H1 (cell line): ENCODE data around the gene TCF4. TPM values are rescaled to one million over a fixed set of nuclear protein-coding genes. Genes with fewer than 3 reads are reported as not detected.

ENCODE experiments used
- CTCF ChIA-PET: fragments of 300-600 bp; sonication (Branson Sonifier 250); formaldehyde crosslinking; loops from one replicate; lab custom pipeline; 2021; ENCODE audit not compliant: partially characterized antibody; lab: Charles Lee
- POLR2A ChIA-PET: fragments of 300-600 bp; sonication (Branson Sonifier 250); formaldehyde crosslinking; loops from one replicate; lab custom pipeline; 2021; ENCODE audit warnings: inconsistent platforms; ENCODE audit not compliant: partially characterized antibody; lab: Charles Lee
- DNase-seq, 2 experiments: peaks; one replicate each; pipeline versions ENCODE4 v3.0.0 to v3.0.0-alpha.2; 2010 to 2022; ENCODE audit warnings: low spot score in 2 of 2, low read depth in 1 of 2, mixed read lengths in 1 of 2
- FAIRE-seq: peaks from 2 replicates; lab custom pipeline; 2011; peaks lifted over from hg19 to GRCh38; lab: Jason Lieb, UNC
- H2AFZ ChIP-seq: 2 replicates; pipeline ENCODE4 v1.8.1; 2012; ENCODE audit warnings: low read length, inconsistent platforms
- H2AK5ac ChIP-seq: 2 replicates; pipeline ENCODE4 v1.6.1; 2013; ENCODE audit warnings: low read depth, low read length
- H2BK120ac ChIP-seq: replicated peaks from 2 replicates; pipeline ENCODE3; 2013; ENCODE audit warnings: low read depth, low read length, inconsistent platforms
- H2BK12ac ChIP-seq: 2 replicates; pipeline ENCODE4 v1.6.1; 2013; ENCODE audit warnings: low read depth, low read length
- H2BK15ac ChIP-seq: 2 replicates; pipeline ENCODE4 v1.6.1; 2013; ENCODE audit warnings: low read length
- H2BK20ac ChIP-seq: 2 replicates; pipeline ENCODE4 v1.6.1; 2013; ENCODE audit warnings: low read length
- H2BK5ac ChIP-seq: 2 replicates; pipeline ENCODE4 v1.6.1; 2013; ENCODE audit warnings: low read depth, low read length
- H3K14ac ChIP-seq: 2 replicates; pipeline ENCODE4 v1.6.1; 2013; ENCODE audit warnings: inconsistent platforms; ENCODE audit not compliant: insufficient read length
- H3K18ac ChIP-seq: 2 replicates; pipeline ENCODE4 v1.6.1; 2013; ENCODE audit warnings: low read length; ENCODE audit errors: extremely low read depth
- H3K23ac ChIP-seq: 2 replicates; pipeline ENCODE4 v1.6.1; 2013; ENCODE audit warnings: inconsistent platforms; ENCODE audit not compliant: insufficient read length
- H3K23me2 ChIP-seq: 2 replicates; pipeline ENCODE4 v1.6.1; 2013; ENCODE audit warnings: low read depth, low read length
- H3K27ac ChIP-seq: 2 replicates; pipeline ENCODE4 v1.6.1; 2011; ENCODE audit warnings: low read depth, low read length, inconsistent platforms
- H3K27me3 ChIP-seq, 4 experiments: replicated peaks in 1 of 4; 1 replicate in 1 of 4; 2 replicates in 3 of 4; pipeline versions ENCODE4 v1.6.1 to v1.8.1; 2011 to 2013; ENCODE audit warnings: low read length in 3 of 4, mild to moderate bottlenecking in 3 of 4, inconsistent platforms in 2 of 4, mixed read lengths in 2 of 4, moderate library complexity in 1 of 4; ENCODE audit not compliant: control insufficient read depth in 3 of 4, insufficient read depth in 3 of 4; ENCODE audit errors: extremely low read depth in 1 of 4
- H3K36me3 ChIP-seq, 4 experiments: 2 replicates each; pipeline versions ENCODE4 v1.6.1 to v1.8.1; 2011 to 2013; ENCODE audit warnings: mild to moderate bottlenecking in 4 of 4, low read length in 3 of 4, moderate library complexity in 2 of 4, control low read depth in 1 of 4, inconsistent platforms in 1 of 4; ENCODE audit not compliant: insufficient read depth in 4 of 4, control insufficient read depth in 2 of 4
- H3K4ac ChIP-seq: replicated peaks from 2 replicates; pipeline ENCODE3; 2013; ENCODE audit warnings: low read length, low read depth, mixed read lengths, inconsistent platforms; ENCODE audit not compliant: insufficient read length
- H3K4me1 ChIP-seq, 4 experiments: replicated peaks in 1 of 4; 1 replicate in 1 of 4; 2 replicates in 3 of 4; pipeline versions ENCODE4 v1.6.1 to v1.8.1; 2011 to 2013; ENCODE audit warnings: low read length in 3 of 4, inconsistent platforms in 2 of 4, mixed read lengths in 1 of 4; ENCODE audit not compliant: insufficient read depth in 4 of 4, control insufficient read depth in 3 of 4
- H3K4me2 ChIP-seq, 2 experiments: 2 replicates each; pipeline versions ENCODE4 v1.6.1 to v1.8.1; 2011 to 2013; ENCODE audit warnings: low read depth in 2 of 2, low read length in 2 of 2, control low read depth in 1 of 2, inconsistent platforms in 1 of 2, mild to moderate bottlenecking in 1 of 2; ENCODE audit not compliant: insufficient read depth in 1 of 2
- H3K4me3 ChIP-seq, 4 experiments: fragments of 200-600, 300-600 bp in 1 of 4; sonication (generic), shearing (Covaris generic), sonication (Bioruptor Twin) in 1 of 4; 2 replicates each; pipeline versions ENCODE4 v1.5.1 to v1.8.1; 2011 to 2016; ENCODE audit warnings: low read length in 4 of 4, low read depth in 3 of 4, control low read depth in 2 of 4, inconsistent platforms in 2 of 4, mild to moderate bottlenecking in 2 of 4, mixed read lengths in 1 of 4, moderate library complexity in 1 of 4; ENCODE audit not compliant: insufficient read depth in 2 of 4; ENCODE audit errors: extremely low read depth in 1 of 4
- H3K56ac ChIP-seq: replicated peaks from 2 replicates; pipeline ENCODE3; 2013; ENCODE audit warnings: low read depth, mild to moderate bottlenecking, mixed read lengths, low read length, inconsistent platforms; ENCODE audit not compliant: insufficient read length
- H3K79me1 ChIP-seq: 2 replicates; pipeline ENCODE4 v1.6.1; 2013; ENCODE audit warnings: low read depth, low read length, control low read depth
- H3K79me2 ChIP-seq, 2 experiments: 2 replicates each; pipeline versions ENCODE4 v1.6.1 to v1.8.1; 2012 to 2013; ENCODE audit warnings: low read length in 2 of 2, mild to moderate bottlenecking in 2 of 2, inconsistent platforms in 1 of 2; ENCODE audit not compliant: insufficient read depth in 2 of 2, control insufficient read depth in 1 of 2
- H3K9ac ChIP-seq, 4 experiments: replicated peaks in 1 of 4; 1 replicate in 1 of 4; 2 replicates in 3 of 4; pipeline versions ENCODE4 v1.6.1 to v1.8.1; 2011 to 2013; ENCODE audit warnings: low read depth in 3 of 4, low read length in 3 of 4, control low read depth in 2 of 4, mild to moderate bottlenecking in 2 of 4, moderate library complexity in 2 of 4, inconsistent platforms in 1 of 4; ENCODE audit errors: extremely low read depth in 1 of 4
- H3K9me3 ChIP-seq, 2 experiments: 2 replicates each; pipeline versions ENCODE4 v1.6.1 to v1.8.1; 2012 to 2013; ENCODE audit warnings: mild to moderate bottlenecking in 2 of 2, moderate library complexity in 2 of 2, control low read depth in 1 of 2, inconsistent platforms in 1 of 2, low read depth in 1 of 2, low read length in 1 of 2, mixed read lengths in 1 of 2; ENCODE audit not compliant: insufficient read depth in 2 of 2
- H4K20me1 ChIP-seq, 2 experiments: replicated peaks in 1 of 2; 2 replicates each; pipeline versions ENCODE3 to v1.8.1; 2011 to 2013; ENCODE audit warnings: inconsistent platforms in 2 of 2, low read length in 2 of 2, mild to moderate bottlenecking in 1 of 2; ENCODE audit not compliant: insufficient read depth in 2 of 2, control insufficient read depth in 1 of 2
- H4K5ac ChIP-seq: 2 replicates; pipeline ENCODE4 v1.6.1; 2013; ENCODE audit warnings: low read length, low read depth, mixed read lengths, inconsistent platforms; ENCODE audit not compliant: insufficient read length
- H4K8ac ChIP-seq: 2 replicates; pipeline ENCODE4 v1.8.0; 2013; ENCODE audit warnings: mild to moderate bottlenecking, moderate library complexity, low read length, inconsistent platforms; ENCODE audit not compliant: insufficient read depth; ENCODE audit errors: extremely low read depth
- H4K91ac ChIP-seq: replicated peaks from 2 replicates; pipeline ENCODE3; 2013; ENCODE audit warnings: low read length, mixed read lengths, inconsistent platforms; ENCODE audit not compliant: insufficient read length
- HDAC2 ChIP-seq, 2 experiments: fragments of 300-600 bp in 1 of 2; sonication (generic) in 1 of 2; IDR thresholded peaks; 2 replicates each; pipeline ENCODE4 v1.6.1; 2011 to 2012; ENCODE audit warnings: low read depth in 2 of 2, low read length in 2 of 2, mild to moderate bottlenecking in 2 of 2, moderate library complexity in 2 of 2, borderline replicate concordance in 1 of 2, inconsistent platforms in 1 of 2
- HDAC6 ChIP-seq: IDR thresholded peaks from one replicate; pipeline ENCODE4 v1.7.1; 2012; ENCODE audit warnings: low read depth, mild to moderate bottlenecking, inconsistent platforms, low read length, moderate library complexity
- JUN ChIP-seq: IDR thresholded peaks from 2 replicates; pipeline ENCODE4 v1.6.1; 2011; ENCODE audit warnings: low read depth, mild to moderate bottlenecking, improper control_type of control experiment, low read length
- whole genome bisulfite sequencing, 2 experiments: shearing (Covaris generic) in 1 of 2; methylation state at CpG; one replicate each; pipeline versions ENCODE4 v1.1.6 to v1.1.7; 2013 to 2015; ENCODE audit warnings: low lambda C conversion rate in 2 of 2, mixed read lengths in 2 of 2, inconsistent platforms in 1 of 2, low coverage in 1 of 2, missing lambda C conversion rate in 1 of 2; ENCODE audit not compliant: insufficient replicate concordance in 2 of 2, insufficient coverage in 1 of 2, insufficient read length in 1 of 2; ENCODE audit errors: extremely low coverage in 1 of 2, missing lambda C conversion rate in 1 of 2; 5-methylcytosine and 5-hydroxymethylcytosine counted together
- polyA plus RNA-seq, 7 experiments: library from polyadenylated mRNA; depleted of rRNA in 3 of 7; stranded (reverse) in 5 of 7; unstranded in 2 of 7; fragments of >200 nt in 5 of 7; fragments of 200-250 nt in 2 of 7; gene quantifications; 1 replicate in 5 of 7; 2 replicates in 1 of 7; 4 replicates in 1 of 7; pipeline versions ENCODE4 v1.2.1 to v1.2.3, GENCODE V29; 2011 to 2013; ENCODE audit warnings: missing spikeins in 2 of 7, mixed read lengths in 2 of 7
- total RNA-seq: library from RNA; stranded (reverse); fragmentation: NEBNext Ultra II Directional; extraction: Animal tissue kit (Norgen Biotek cat#: 25700); gene quantifications from 2 replicates; pipeline ENCODE4 v1.2.1, GENCODE V29; 2021

Gene TCF4
- total and polyA plus RNA-seq, 2 of the 8 experiments (the other 6 are each of a cell fraction or from before 2014, with no cell fraction given): 59.3 to 118 TPM

DNA sequence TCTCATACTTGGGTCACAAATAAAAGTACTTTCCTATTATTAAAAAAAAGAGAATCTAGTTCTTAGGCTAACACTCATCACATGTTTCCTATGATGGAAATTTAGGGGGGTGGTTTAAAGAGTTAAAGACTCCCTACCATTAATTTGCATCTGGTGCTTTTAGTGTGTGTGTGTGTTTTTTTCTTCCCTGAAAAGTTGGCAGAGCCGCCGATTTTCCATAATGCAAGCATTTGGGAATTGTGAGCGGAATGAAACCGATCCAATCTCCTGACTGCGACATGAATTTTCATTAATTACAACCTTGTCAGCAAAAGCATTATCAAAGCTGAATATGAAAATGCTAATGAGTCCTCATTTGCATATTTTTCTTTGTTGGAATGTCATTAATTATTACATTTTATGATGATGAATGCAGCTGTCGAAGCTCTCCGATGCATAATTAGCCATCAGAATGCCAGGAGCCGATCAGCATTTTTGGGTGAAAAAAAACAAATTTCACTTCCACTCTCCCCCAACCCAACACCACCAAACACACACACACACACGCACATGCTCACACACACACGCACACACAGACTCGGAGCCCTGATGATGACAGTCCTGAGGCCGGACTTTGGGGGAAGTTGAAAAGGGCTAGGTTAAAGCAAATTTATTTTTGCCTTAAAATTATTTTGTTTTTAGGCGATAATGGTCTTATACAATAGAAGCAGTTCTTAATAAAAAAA lies 165.4 kb downstream of the TCF4 start:
- no peak overlapping the region for H4K8ac ChIP-seq
- TF ChIP-seq HDAC6 (no peak), HDAC2 (IDR thresholded peaks at IDR 0.05; ENCODE audit: borderline replicate concordance in 1 of 2, low read depth in 2 of 2, low read length in 2 of 2) (no peak), JUN (no peak)
- TF ChIP-seq, all 59 proteins: peak for 0
- peak overlapping the region; percentile 72; the same call in 1 of the 2 replicates for H2BK12ac ChIP-seq
- H2BK5ac ChIP-seq: no peak overlapping the region
- no peak overlapping the region; a peak in 1 of 4 replicates for H3K4me2 ChIP-seq
- no peak overlapping the region for H3K18ac ChIP-seq
- peaks cover 7% of the 10 kb centered on the region for H3K79me1 ChIP-seq
- 84% methylated on average over 13 of the region's 13 CpGs; no CpG with 5 or more reads in 1 of the 2 experiments for WGBS, 2 experiments
- DNase-seq (no peak), FAIRE-seq (no peak)
- H3K9ac ChIP-seq: no peak overlapping the region
- no peak overlapping the region for H2BK20ac ChIP-seq
- no peak overlapping the region for H2BK15ac ChIP-seq
- no peak overlapping the region for H2AFZ ChIP-seq
- no peaks in the 10 kb centered on the region; the same call in 1 of the 2 replicates for H3K23me2 ChIP-seq
- no peak overlapping the region for H3K4ac ChIP-seq
- no peaks in the 10 kb centered on the region for H3K27me3 ChIP-seq
- H3K27ac ChIP-seq: no peak overlapping the region
- H4K91ac ChIP-seq: no peak overlapping the region
- peaks cover 8 to 37% (median 21%) of the 10 kb centered on the region in 4 experiments for H3K4me1 ChIP-seq
- H3K79me2 ChIP-seq: peaks cover 0 to 96% of the 10 kb centered on the region in 2 experiments; a peak in 3 of 4 replicates
- no peaks in the 10 kb centered on the region for H3K36me3 ChIP-seq
- no peak overlapping the region for H3K23ac ChIP-seq
- H3K4me3 ChIP-seq: no peak overlapping the region
- no peak overlapping the region for H3K14ac ChIP-seq
- H2BK120ac ChIP-seq: no peak overlapping the region
- ChIA-PET CTCF (interaction anchor here (0.7 to 2.7 kb wide), 5 partner anchors 11 to 433 kb away, joined by 3 to 16 read pairs (median 4); no protein-coding TSS in a partner anchor), POLR2A (no interaction called here)
- H3K56ac ChIP-seq: no peak overlapping the region
- no peaks in the 10 kb centered on the region for H3K9me3 ChIP-seq
- H4K5ac ChIP-seq: no peak overlapping the region
- H2AK5ac ChIP-seq: no peak overlapping the region
- H4K20me1 ChIP-seq: peaks cover 0 to 1% of the 10 kb centered on the region in 2 experiments
